ENCODE results near the gene UNC13C.

UNC13C gene

DNA sequence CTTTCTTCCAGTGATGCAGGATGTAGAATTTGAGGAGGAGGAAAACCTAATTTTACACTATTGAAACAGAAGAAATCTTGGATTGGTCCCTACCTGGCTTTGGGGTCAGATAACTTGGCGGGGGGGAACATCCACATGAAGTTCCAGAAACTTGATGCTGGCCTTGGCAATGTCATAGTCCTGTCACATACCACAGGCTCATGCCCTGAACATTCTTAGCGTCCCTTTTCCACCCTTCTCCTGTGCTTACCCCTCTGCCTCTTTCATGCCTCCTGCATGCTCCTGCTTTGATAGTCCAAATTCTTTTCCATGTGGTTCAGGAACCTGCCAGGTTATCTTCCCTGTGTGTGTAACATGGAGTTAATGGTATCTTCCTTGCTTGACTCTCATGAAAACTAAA lies 110.6 kb downstream of the UNC13C start:
- Histone ChIP-seq H3K4me3 (ENCODE audit: low read length) (no peak overlapping the region), H3K9ac (ENCODE audit: low read length) (no peak overlapping the region), H3K4me1 (ENCODE audit: control insufficient read depth, insufficient read depth, low read length) (no peaks in the 10 kb centered on the region), H3K36me3 (ENCODE audit: control insufficient read depth, insufficient read depth, low read length) (no peaks in the 10 kb centered on the region), H3K27me3 (ENCODE audit: control insufficient read depth, insufficient read depth, low read length) (no peaks in the 10 kb centered on the region), H3K9me3 (ENCODE audit: control insufficient read depth, low read length) (no peaks in the 10 kb centered on the region)

DNA sequence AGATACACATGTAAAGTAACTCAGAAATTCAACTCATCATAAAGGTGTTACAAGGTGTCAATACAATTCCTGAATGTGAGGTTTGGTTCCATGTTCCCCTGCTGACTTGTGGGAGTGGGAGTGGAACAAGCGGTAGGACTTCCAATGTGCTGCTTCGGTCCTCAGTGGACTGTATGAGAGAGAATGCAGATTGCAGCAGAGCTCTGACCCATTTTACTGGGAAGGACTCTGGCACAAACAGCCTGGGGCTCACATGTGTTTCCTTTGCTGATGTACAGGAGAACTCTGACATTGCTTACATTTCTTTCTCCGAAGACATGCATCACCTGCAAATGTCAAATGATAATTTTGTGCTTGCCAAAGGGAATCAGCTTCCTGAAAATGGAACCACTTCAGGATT lies 111.5 kb downstream of the UNC13C start:
- no peaks in the 10 kb centered on the region for H3K4me1 ChIP-seq (ENCODE audit: control insufficient read depth, insufficient read depth, low read length)
- H3K9ac ChIP-seq (ENCODE audit: low read length): no peak overlapping the region
- no peak overlapping the region for H3K4me3 ChIP-seq (ENCODE audit: low read length)
- no peaks in the 10 kb centered on the region for H3K9me3 ChIP-seq (ENCODE audit: control insufficient read depth, low read length)
- H3K36me3 ChIP-seq (ENCODE audit: control insufficient read depth, insufficient read depth, low read length): no peaks in the 10 kb centered on the region
- H3K27me3 ChIP-seq (ENCODE audit: control insufficient read depth, insufficient read depth, low read length): no peaks in the 10 kb centered on the region

DNA sequence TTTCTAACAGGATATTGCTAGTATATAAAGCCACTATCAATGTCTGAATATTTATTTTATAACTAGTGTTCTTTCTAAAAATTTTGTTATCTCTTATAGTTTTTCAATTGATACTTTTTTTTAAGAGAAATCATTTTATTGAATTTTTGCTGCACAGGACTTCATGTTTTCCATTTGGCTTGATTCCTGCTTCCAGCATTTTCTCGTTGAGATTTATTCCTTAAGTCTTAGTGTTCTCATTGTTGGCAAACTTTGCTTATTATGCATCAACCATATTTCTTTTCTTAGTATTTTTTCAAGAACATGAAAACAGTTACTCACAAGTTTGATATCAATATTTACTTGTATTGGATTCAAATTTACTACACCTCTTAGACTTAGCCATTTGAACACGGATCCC lies 113.4 kb downstream of the UNC13C start:
- Histone ChIP-seq H3K9ac (ENCODE audit: low read length) (no peak overlapping the region), H3K4me1 (ENCODE audit: control insufficient read depth, insufficient read depth, low read length) (no peaks in the 10 kb centered on the region), H3K36me3 (ENCODE audit: control insufficient read depth, insufficient read depth, low read length) (no peaks in the 10 kb centered on the region), H3K27me3 (ENCODE audit: control insufficient read depth, insufficient read depth, low read length) (no peaks in the 10 kb centered on the region), H3K9me3 (ENCODE audit: control insufficient read depth, low read length) (no peaks in the 10 kb centered on the region), H3K4me3 (ENCODE audit: low read length) (no peak overlapping the region)

DNA sequence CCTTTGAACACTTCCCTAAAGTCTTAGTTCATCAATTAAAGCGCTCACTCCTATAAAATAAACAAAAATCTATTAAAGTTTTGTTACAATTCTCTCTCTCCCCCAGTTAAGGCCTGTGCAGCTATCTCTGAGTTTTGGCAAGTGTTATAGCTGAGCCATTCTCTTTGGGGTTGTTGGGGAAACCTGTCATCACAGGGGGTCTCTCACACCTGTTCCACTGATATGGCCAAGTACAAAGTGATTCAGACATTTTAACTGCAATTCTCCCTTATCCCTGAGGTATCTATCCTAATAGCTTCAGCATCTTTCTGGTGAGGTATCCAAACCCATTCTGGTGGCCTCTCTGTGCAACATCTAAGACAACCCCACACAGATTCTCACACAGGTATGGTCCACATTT lies 116.4 kb downstream of the UNC13C start:
- Histone ChIP-seq H3K4me1 (ENCODE audit: control insufficient read depth, insufficient read depth, low read length) (no peaks in the 10 kb centered on the region), H3K9me3 (ENCODE audit: control insufficient read depth, low read length) (no peaks in the 10 kb centered on the region), H3K4me3 (ENCODE audit: low read length) (no peak overlapping the region), H3K9ac (ENCODE audit: low read length) (no peak overlapping the region), H3K27me3 (ENCODE audit: control insufficient read depth, insufficient read depth, low read length) (no peaks in the 10 kb centered on the region), H3K36me3 (ENCODE audit: control insufficient read depth, insufficient read depth, low read length) (no peaks in the 10 kb centered on the region)

DNA sequence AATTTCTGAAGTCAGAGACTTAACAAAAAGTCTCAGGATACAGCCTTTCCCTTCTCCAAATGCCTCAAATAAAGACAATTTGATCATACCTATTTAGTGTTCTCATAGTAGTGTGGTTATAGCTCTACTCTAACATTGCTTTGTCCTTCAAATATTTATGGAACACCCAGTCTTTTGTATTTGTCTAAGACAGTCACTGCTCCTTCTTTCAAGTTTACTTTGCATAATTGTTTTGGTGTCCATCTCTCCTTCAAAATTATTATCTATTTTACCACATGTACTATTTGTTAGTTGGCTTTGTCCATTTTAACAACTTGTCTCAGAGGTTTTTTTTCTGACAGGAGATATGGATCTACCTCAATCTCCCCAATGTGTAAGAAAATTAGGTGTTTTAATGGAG lies 118.8 kb downstream of the UNC13C start:
- no peaks in the 10 kb centered on the region for H3K36me3 ChIP-seq (ENCODE audit: control insufficient read depth, insufficient read depth, low read length)
- H3K9me3 ChIP-seq (ENCODE audit: control insufficient read depth, low read length): no peaks in the 10 kb centered on the region
- H3K4me3 ChIP-seq (ENCODE audit: low read length): no peak overlapping the region
- no peak overlapping the region for H3K9ac ChIP-seq (ENCODE audit: low read length)
- no peaks in the 10 kb centered on the region for H3K27me3 ChIP-seq (ENCODE audit: control insufficient read depth, insufficient read depth, low read length)
- no peaks in the 10 kb centered on the region for H3K4me1 ChIP-seq (ENCODE audit: control insufficient read depth, insufficient read depth, low read length)

DNA sequence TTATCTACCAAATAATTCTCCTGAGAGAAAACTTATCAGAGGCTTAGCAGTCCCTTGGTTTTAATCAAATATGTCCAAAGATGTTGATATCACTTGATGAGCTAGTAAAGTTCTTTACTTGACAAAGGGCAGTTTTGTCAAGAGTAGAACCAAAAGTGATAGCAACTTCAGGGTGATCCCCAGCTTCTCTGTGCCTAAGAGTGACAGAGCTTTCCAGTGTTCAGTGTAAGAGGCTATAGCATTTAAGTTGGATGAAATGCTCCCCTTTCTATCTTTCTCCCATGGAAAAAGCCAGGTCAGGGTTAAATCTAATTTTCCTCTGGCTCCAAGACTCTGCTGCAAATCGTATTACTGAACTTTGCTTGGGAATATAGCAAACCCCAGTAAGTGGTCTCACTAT lies 120.8 kb downstream of the UNC13C start:
- Histone ChIP-seq H3K36me3 (ENCODE audit: control insufficient read depth, insufficient read depth, low read length) (no peaks in the 10 kb centered on the region), H3K9ac (ENCODE audit: low read length) (no peak overlapping the region)

DNA sequence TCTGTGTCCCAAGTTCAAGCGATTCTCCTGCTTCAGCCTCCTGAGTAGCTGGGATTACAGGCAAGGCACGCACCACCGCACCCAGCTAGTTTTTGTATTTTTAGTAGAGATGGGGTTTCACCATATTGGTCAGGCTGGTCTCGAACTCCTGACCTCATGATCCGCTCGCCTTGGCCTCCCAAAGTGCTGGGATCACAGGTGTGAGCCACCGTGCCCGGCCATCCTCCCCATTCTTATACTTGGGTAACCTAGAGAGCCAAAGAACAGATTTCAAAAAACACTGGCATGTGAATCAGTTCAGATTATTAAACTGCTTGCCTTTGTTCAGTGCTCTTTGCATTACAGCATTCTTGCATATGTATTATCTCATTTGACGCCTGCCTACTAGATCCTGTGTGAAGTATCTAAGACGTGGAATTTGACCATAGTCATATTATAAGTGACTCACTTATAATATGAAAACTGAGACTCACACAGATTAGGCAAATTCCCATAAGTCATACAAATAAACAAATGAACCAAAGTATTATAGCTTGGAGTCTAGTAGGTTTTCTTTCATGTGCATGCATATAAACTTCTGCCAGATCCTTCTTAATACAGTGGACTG lies 123.5 kb downstream of the UNC13C start:
- Histone ChIP-seq H3K9ac (ENCODE audit: low read length) (no peak overlapping the region), H3K27me3 (ENCODE audit: control insufficient read depth, insufficient read depth, low read length) (no peaks in the 10 kb centered on the region), H3K36me3 (ENCODE audit: control insufficient read depth, insufficient read depth, low read length) (no peaks in the 10 kb centered on the region), H3K9me3 (ENCODE audit: control insufficient read depth, low read length) (no peaks in the 10 kb centered on the region), H3K4me1 (ENCODE audit: control insufficient read depth, insufficient read depth, low read length) (no peaks in the 10 kb centered on the region), H3K4me3 (ENCODE audit: low read length) (no peak overlapping the region)

More for the DNA sequence above, 120.8 kb downstream of the UNC13C start:
- Histone ChIP-seq H3K4me3 (ENCODE audit: low read length) (no peak overlapping the region), H3K4me1 (ENCODE audit: control insufficient read depth, insufficient read depth, low read length) (no peaks in the 10 kb centered on the region), H3K9me3 (ENCODE audit: control insufficient read depth, low read length) (no peaks in the 10 kb centered on the region), H3K27me3 (ENCODE audit: control insufficient read depth, insufficient read depth, low read length) (no peaks in the 10 kb centered on the region)

DNA sequence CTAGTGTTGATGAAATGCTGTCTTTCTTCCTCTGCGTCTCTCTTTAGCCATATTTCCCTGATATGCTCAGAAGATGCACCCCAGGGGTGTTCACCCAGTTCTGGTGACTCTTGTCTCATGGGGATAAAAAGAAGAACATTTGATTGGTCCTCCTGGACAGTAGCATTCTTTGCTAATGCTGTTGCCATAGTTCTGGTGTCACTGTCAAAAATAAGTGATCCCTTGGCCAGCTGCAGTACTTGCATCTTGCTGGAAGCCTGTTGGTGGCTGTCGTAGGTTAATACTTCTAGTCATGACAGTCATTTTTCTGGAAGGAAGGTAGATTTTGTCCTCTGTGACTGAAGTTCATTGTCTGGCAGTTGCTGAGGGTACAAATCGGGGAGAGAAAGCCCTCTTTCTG lies 124.5 kb downstream of the UNC13C start:
- H3K9me3 ChIP-seq (ENCODE audit: control insufficient read depth, low read length): no peaks in the 10 kb centered on the region
- H3K9ac ChIP-seq (ENCODE audit: low read length): no peak overlapping the region
- H3K4me3 ChIP-seq (ENCODE audit: low read length): no peak overlapping the region
- H3K36me3 ChIP-seq (ENCODE audit: control insufficient read depth, insufficient read depth, low read length): no peaks in the 10 kb centered on the region
- H3K4me1 ChIP-seq (ENCODE audit: control insufficient read depth, insufficient read depth, low read length): no peaks in the 10 kb centered on the region
- H3K27me3 ChIP-seq (ENCODE audit: control insufficient read depth, insufficient read depth, low read length): no peaks in the 10 kb centered on the region

DNA sequence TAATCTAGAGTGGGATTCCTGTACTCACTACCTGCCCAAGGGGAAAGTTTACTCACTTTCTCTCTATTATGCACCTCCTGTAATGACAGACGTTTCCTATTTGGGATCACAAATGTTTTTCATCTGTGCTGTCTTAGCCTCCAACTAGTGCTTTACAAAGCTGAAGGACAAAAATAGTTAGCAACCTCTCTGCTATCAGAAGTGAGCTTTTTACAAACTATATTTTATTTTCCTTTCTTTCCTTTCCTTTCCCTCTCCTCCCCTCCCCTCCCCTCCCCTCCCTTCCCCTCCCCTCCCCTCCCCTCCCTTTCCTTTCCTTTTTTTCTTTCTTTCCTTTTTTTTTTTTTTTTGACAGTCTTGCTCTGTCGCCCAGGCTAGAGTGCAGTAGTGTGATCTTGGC lies 130.8 kb downstream of the UNC13C start:
- H3K9me3 ChIP-seq (ENCODE audit: control insufficient read depth, low read length): no peaks in the 10 kb centered on the region
- H3K36me3 ChIP-seq (ENCODE audit: control insufficient read depth, insufficient read depth, low read length): no peaks in the 10 kb centered on the region
- H3K27me3 ChIP-seq (ENCODE audit: control insufficient read depth, insufficient read depth, low read length): no peaks in the 10 kb centered on the region
- no peak overlapping the region for H3K9ac ChIP-seq (ENCODE audit: low read length)
- no peak overlapping the region for H3K4me3 ChIP-seq (ENCODE audit: low read length)
- H3K4me1 ChIP-seq (ENCODE audit: control insufficient read depth, insufficient read depth, low read length): no peaks in the 10 kb centered on the region

DNA sequence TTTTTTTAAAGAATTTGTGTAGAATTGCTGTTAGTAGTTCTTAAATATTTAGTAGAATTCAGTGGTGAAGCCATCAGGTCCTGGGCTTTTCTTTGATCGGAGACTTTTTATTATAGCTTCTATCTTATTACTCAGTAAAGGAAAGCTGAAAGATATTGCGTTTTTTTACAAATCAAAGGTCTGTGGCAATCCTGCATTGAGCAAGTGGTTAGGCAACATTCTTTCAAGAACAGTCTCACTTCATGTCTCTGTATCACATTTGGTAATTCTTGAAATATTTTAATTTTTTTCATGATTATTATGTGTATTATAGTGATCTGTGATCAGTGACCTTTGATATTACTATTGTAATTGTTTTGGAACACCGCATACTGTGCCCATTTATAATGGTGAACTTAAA lies 140.8 kb downstream of the UNC13C start:
- H3K27me3 ChIP-seq (ENCODE audit: control insufficient read depth, insufficient read depth, low read length): no peaks in the 10 kb centered on the region
- H3K9ac ChIP-seq (ENCODE audit: low read length): no peak overlapping the region
- no peaks in the 10 kb centered on the region for H3K9me3 ChIP-seq (ENCODE audit: control insufficient read depth, low read length)
- no peak overlapping the region for H3K4me3 ChIP-seq (ENCODE audit: low read length)
- no peaks in the 10 kb centered on the region for H3K36me3 ChIP-seq (ENCODE audit: control insufficient read depth, insufficient read depth, low read length)
- no peaks in the 10 kb centered on the region for H3K4me1 ChIP-seq (ENCODE audit: control insufficient read depth, insufficient read depth, low read length)

DNA sequence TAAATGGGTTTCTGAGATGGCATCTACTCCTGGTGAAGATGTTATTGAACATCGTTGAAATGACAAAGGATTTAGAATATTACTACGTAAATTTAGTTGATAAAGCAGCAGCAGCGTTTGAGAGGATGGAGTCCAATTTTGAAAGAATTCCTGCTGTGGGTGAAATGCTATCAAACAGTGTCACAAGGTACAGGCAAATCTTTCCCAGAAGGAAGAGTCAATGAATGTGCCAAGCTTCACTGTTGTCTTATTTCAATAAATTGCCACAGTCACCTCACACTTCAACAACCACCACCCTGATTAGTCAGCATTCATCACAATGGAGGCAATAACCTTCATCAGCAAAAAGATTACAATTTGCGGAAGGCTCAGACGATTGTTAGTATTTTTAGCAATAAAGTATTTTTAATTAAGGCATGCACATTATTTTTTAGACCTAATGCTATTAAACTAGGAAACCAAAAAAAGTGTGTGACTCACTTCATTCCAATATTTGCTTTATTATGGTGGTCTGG lies 142.8 kb downstream of the UNC13C start:
- Histone ChIP-seq H3K9me3 (ENCODE audit: control insufficient read depth, low read length) (no peaks in the 10 kb centered on the region), H3K4me1 (ENCODE audit: control insufficient read depth, insufficient read depth, low read length) (no peaks in the 10 kb centered on the region), H3K9ac (ENCODE audit: low read length) (no peak overlapping the region), H3K4me3 (ENCODE audit: low read length) (no peak overlapping the region), H3K27me3 (ENCODE audit: control insufficient read depth, insufficient read depth, low read length) (no peaks in the 10 kb centered on the region), H3K36me3 (ENCODE audit: control insufficient read depth, insufficient read depth, low read length) (no peaks in the 10 kb centered on the region)

DNA sequence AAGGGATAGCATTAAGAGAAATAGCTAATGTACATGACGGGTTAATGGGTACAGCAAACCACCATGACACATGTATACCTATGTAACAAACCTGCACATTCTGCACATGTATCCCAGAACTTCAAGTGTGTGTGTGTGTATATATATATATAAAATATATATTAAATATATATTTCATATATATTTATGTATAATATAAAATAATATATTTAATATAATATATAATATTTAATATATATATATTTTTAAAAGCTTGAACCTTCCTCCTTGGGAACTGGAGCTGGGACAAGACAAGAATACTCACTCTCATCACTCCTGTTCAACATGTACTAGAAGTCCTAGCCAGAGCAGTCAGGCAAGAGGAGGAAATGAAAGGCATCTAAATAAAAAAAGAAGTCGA lies 149.3 kb downstream of the UNC13C start:
- H3K36me3 ChIP-seq (ENCODE audit: control insufficient read depth, insufficient read depth, low read length): no peaks in the 10 kb centered on the region
- no peaks in the 10 kb centered on the region for H3K9me3 ChIP-seq (ENCODE audit: control insufficient read depth, low read length)
- no peaks in the 10 kb centered on the region for H3K4me1 ChIP-seq (ENCODE audit: control insufficient read depth, insufficient read depth, low read length)
- H3K27me3 ChIP-seq (ENCODE audit: control insufficient read depth, insufficient read depth, low read length): no peaks in the 10 kb centered on the region
- H3K4me3 ChIP-seq (ENCODE audit: low read length): no peak overlapping the region
- no peak overlapping the region for H3K9ac ChIP-seq (ENCODE audit: low read length)

DNA sequence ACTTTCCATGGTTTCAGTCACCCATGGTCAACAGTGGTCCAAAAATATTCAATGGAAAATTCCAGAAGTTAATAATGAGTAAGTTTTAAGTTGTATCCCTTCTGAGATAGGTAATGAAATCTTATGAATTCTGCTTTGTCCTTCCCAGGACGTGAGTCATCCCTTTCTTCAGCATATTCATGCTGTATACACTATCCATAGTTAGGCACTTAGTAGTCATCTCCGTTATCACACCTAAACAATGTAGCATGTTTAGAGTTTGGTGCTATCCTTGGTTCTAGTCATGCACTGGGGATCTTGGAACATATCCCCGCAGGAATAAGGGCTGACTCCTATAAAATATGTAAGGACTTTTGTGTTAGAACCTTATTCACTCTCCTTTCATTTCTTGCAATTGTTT lies 153.2 kb downstream of the UNC13C start:
- H3K9ac ChIP-seq (ENCODE audit: low read length): no peak overlapping the region
- H3K4me3 ChIP-seq (ENCODE audit: low read length): no peak overlapping the region
- no peaks in the 10 kb centered on the region for H3K36me3 ChIP-seq (ENCODE audit: control insufficient read depth, insufficient read depth, low read length)
- no peaks in the 10 kb centered on the region for H3K9me3 ChIP-seq (ENCODE audit: control insufficient read depth, low read length)
- H3K27me3 ChIP-seq (ENCODE audit: control insufficient read depth, insufficient read depth, low read length): no peaks in the 10 kb centered on the region
- no peaks in the 10 kb centered on the region for H3K4me1 ChIP-seq (ENCODE audit: control insufficient read depth, insufficient read depth, low read length)

All from mucosa of stomach (tissue), 1 donor.